ENCODE results near the gene COG3.

COG3 gene

GRCh38 chr13:45433381-45433790, 31.4 kb upstream of the COG3 start:
- Histone ChIP-seq H3K27ac (ENCODE audit: insufficient read depth, low read length, poor library complexity, severe bottlenecking) (no peak overlapping the region), H3K4me1 (ENCODE audit: control insufficient read depth, insufficient read depth, low read length, poor library complexity, severe bottlenecking) (no peaks in the 10 kb centered on the region), H3K27me3 (replicated peaks; ENCODE audit: control insufficient read depth, insufficient read depth, low read length, poor library complexity, severe bottlenecking) (no peaks in the 10 kb centered on the region), H3K4me3 (ENCODE audit: insufficient read depth, low read depth, low read length, poor library complexity, severe bottlenecking) (no peak overlapping the region), H3K9me3 (ENCODE audit: control insufficient read depth, low read length) (no peaks in the 10 kb centered on the region), H3K36me3 (ENCODE audit: control insufficient read depth, insufficient read depth, low read length) (no peaks in the 10 kb centered on the region)
- DNase-seq: no peak

- H3K9me3 ChIP-seq (ENCODE audit: control insufficient read depth, low read length): no peaks in the 10 kb centered on the region
- H3K36me3 ChIP-seq (ENCODE audit: control insufficient read depth, insufficient read depth, low read length): no peaks in the 10 kb centered on the region
- H3K27ac ChIP-seq (ENCODE audit: insufficient read depth, low read length, poor library complexity, severe bottlenecking): no peak overlapping the region
- no peaks in the 10 kb centered on the region for H3K27me3 ChIP-seq (replicated peaks; ENCODE audit: control insufficient read depth, insufficient read depth, low read length, poor library complexity, severe bottlenecking)
- H3K4me3 ChIP-seq (ENCODE audit: insufficient read depth, low read depth, low read length, poor library complexity, severe bottlenecking): no peak overlapping the region
- DNase-seq: no peak
- no peaks in the 10 kb centered on the region for H3K4me1 ChIP-seq (ENCODE audit: control insufficient read depth, insufficient read depth, low read length, poor library complexity, severe bottlenecking)
Observed at GRCh38 chr13:45434556-45435371, 30.0 kb upstream of the COG3 start.

- H3K4me1 ChIP-seq (ENCODE audit: control insufficient read depth, insufficient read depth, low read length, poor library complexity, severe bottlenecking): peaks cover under 1% of the 10 kb centered on the region
- H3K36me3 ChIP-seq (ENCODE audit: control insufficient read depth, insufficient read depth, low read length): no peaks in the 10 kb centered on the region
- no peaks in the 10 kb centered on the region for H3K27me3 ChIP-seq (replicated peaks; ENCODE audit: control insufficient read depth, insufficient read depth, low read length, poor library complexity, severe bottlenecking)
- no peak for DNase-seq
- no peak overlapping the region for H3K4me3 ChIP-seq (ENCODE audit: insufficient read depth, low read depth, low read length, poor library complexity, severe bottlenecking)
- no peaks in the 10 kb centered on the region for H3K9me3 ChIP-seq (ENCODE audit: control insufficient read depth, low read length)
- no peak overlapping the region for H3K27ac ChIP-seq (ENCODE audit: insufficient read depth, low read length, poor library complexity, severe bottlenecking)
Observed at GRCh38 chr13:45436332-45436731, 28.4 kb upstream of the COG3 start.

- H3K27ac ChIP-seq (ENCODE audit: insufficient read depth, low read length, poor library complexity, severe bottlenecking): no peak overlapping the region
- H3K27me3 ChIP-seq (replicated peaks; ENCODE audit: control insufficient read depth, insufficient read depth, low read length, poor library complexity, severe bottlenecking): no peaks in the 10 kb centered on the region
- H3K4me3 ChIP-seq (ENCODE audit: insufficient read depth, low read depth, low read length, poor library complexity, severe bottlenecking): no peak overlapping the region
- no peaks in the 10 kb centered on the region for H3K9me3 ChIP-seq (ENCODE audit: control insufficient read depth, low read length)
- peaks cover 5% of the 10 kb centered on the region for H3K4me1 ChIP-seq (ENCODE audit: control insufficient read depth, insufficient read depth, low read length, poor library complexity, severe bottlenecking)
- no peaks in the 10 kb centered on the region for H3K36me3 ChIP-seq (ENCODE audit: control insufficient read depth, insufficient read depth, low read length)
- DNase-seq: no peak
Observed at GRCh38 chr13:45436953-45437352, 27.8 kb upstream of the COG3 start.

GRCh38 chr13:45437947-45438346, 26.8 kb upstream of the COG3 start:
- H3K4me3 ChIP-seq (ENCODE audit: insufficient read depth, low read depth, low read length, poor library complexity, severe bottlenecking): no peak overlapping the region
- H3K36me3 ChIP-seq (ENCODE audit: control insufficient read depth, insufficient read depth, low read length): no peaks in the 10 kb centered on the region
- no peak for DNase-seq
- H3K27me3 ChIP-seq (replicated peaks; ENCODE audit: control insufficient read depth, insufficient read depth, low read length, poor library complexity, severe bottlenecking): no peaks in the 10 kb centered on the region
- H3K9me3 ChIP-seq (ENCODE audit: control insufficient read depth, low read length): no peaks in the 10 kb centered on the region
- H3K4me1 ChIP-seq (ENCODE audit: control insufficient read depth, insufficient read depth, low read length, poor library complexity, severe bottlenecking): peaks cover 6% of the 10 kb centered on the region
- no peak overlapping the region for H3K27ac ChIP-seq (ENCODE audit: insufficient read depth, low read length, poor library complexity, severe bottlenecking)

GRCh38 chr13:45439008-45439407, 25.7 kb upstream of the COG3 start:
- no peaks in the 10 kb centered on the region for H3K9me3 ChIP-seq (ENCODE audit: control insufficient read depth, low read length)
- DNase-seq: no peak
- no peak overlapping the region for H3K27ac ChIP-seq (ENCODE audit: insufficient read depth, low read length, poor library complexity, severe bottlenecking)
- no peaks in the 10 kb centered on the region for H3K27me3 ChIP-seq (replicated peaks; ENCODE audit: control insufficient read depth, insufficient read depth, low read length, poor library complexity, severe bottlenecking)
- peaks cover 6% of the 10 kb centered on the region for H3K4me1 ChIP-seq (ENCODE audit: control insufficient read depth, insufficient read depth, low read length, poor library complexity, severe bottlenecking)
- no peak overlapping the region for H3K4me3 ChIP-seq (ENCODE audit: insufficient read depth, low read depth, low read length, poor library complexity, severe bottlenecking)
- no peaks in the 10 kb centered on the region for H3K36me3 ChIP-seq (ENCODE audit: control insufficient read depth, insufficient read depth, low read length)

DNA sequence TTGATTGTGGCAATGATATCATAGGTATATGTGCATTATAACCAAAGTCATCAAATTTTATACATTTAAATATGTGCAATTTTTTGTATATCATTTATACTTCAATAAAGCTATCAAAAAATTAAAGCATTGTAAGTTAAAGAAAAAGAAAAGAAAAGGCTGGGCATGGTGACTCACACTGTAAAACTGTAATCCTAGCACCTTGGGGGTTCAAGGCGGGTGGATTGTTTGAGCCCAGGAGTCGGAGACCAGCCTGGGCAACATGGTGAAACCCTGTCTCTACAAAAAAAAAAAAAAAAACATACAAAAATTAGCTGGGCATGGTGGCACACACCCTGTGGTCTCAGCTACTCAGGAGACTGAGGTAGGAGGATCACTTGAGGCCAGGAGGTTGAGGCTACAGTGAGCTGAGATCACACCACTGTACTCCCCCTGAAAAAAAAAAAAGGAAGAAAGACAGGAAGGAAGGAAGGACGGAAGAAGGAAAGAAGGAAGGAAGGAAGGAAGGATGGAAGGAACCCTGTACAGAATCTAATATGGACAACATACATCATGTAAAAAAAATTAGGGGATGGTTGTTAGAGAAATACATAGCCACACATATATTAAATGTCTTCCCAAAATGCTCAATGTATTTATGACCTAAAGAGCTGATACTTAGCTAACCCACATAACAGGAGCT, 24.8 kb upstream of the COG3 start:
- H3K4me3 ChIP-seq (ENCODE audit: insufficient read depth, low read depth, low read length, poor library complexity, severe bottlenecking): no peak overlapping the region
- H3K27me3 ChIP-seq (replicated peaks; ENCODE audit: control insufficient read depth, insufficient read depth, low read length, poor library complexity, severe bottlenecking): no peaks in the 10 kb centered on the region
- H3K9me3 ChIP-seq (ENCODE audit: control insufficient read depth, low read length): no peaks in the 10 kb centered on the region
- H3K36me3 ChIP-seq (ENCODE audit: control insufficient read depth, insufficient read depth, low read length): no peaks in the 10 kb centered on the region
- H3K27ac ChIP-seq (ENCODE audit: insufficient read depth, low read length, poor library complexity, severe bottlenecking): no peak overlapping the region
- no peak for DNase-seq
- H3K4me1 ChIP-seq (ENCODE audit: control insufficient read depth, insufficient read depth, low read length, poor library complexity, severe bottlenecking): peaks cover 6% of the 10 kb centered on the region

DNA sequence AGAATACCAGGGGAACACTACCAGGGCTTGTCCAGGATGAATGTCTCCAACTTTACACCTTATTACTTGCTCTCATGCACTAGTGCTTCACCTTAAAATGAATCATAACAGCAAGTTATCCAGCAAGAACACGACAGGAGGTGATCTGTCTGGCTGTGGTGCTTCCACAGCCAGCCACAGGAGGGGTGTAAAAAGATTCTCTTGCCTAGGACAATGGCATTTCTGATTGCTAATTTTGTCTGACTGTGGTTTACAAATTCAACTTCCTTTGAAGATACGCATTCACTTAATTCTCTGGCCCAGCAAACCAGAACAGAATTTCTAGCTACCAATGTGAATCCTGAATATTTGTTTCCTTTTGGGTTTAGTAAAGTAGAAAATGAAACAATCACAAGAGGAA, 23.1 kb upstream of the COG3 start:
- Histone ChIP-seq H3K36me3 (ENCODE audit: control insufficient read depth, insufficient read depth, low read length) (no peaks in the 10 kb centered on the region), H3K9me3 (ENCODE audit: control insufficient read depth, low read length) (no peaks in the 10 kb centered on the region), H3K4me1 (ENCODE audit: control insufficient read depth, insufficient read depth, low read length, poor library complexity, severe bottlenecking) (peaks cover 6% of the 10 kb centered on the region), H3K27ac (ENCODE audit: insufficient read depth, low read length, poor library complexity, severe bottlenecking) (no peak overlapping the region), H3K27me3 (replicated peaks; ENCODE audit: control insufficient read depth, insufficient read depth, low read length, poor library complexity, severe bottlenecking) (no peaks in the 10 kb centered on the region), H3K4me3 (ENCODE audit: insufficient read depth, low read depth, low read length, poor library complexity, severe bottlenecking) (no peak overlapping the region)
- DNase-seq: no peak

- Histone ChIP-seq H3K4me3 (ENCODE audit: insufficient read depth, low read depth, low read length, poor library complexity, severe bottlenecking) (no peak overlapping the region), H3K9me3 (ENCODE audit: control insufficient read depth, low read length) (no peaks in the 10 kb centered on the region), H3K27ac (ENCODE audit: insufficient read depth, low read length, poor library complexity, severe bottlenecking) (no peak overlapping the region), H3K36me3 (ENCODE audit: control insufficient read depth, insufficient read depth, low read length) (no peaks in the 10 kb centered on the region), H3K27me3 (replicated peaks; ENCODE audit: control insufficient read depth, insufficient read depth, low read length, poor library complexity, severe bottlenecking) (no peaks in the 10 kb centered on the region), H3K4me1 (ENCODE audit: control insufficient read depth, insufficient read depth, low read length, poor library complexity, severe bottlenecking) (peaks cover 6% of the 10 kb centered on the region)
- no peak for DNase-seq
Observed at GRCh38 chr13:45445053-45445452, 19.7 kb upstream of the COG3 start.

DNA sequence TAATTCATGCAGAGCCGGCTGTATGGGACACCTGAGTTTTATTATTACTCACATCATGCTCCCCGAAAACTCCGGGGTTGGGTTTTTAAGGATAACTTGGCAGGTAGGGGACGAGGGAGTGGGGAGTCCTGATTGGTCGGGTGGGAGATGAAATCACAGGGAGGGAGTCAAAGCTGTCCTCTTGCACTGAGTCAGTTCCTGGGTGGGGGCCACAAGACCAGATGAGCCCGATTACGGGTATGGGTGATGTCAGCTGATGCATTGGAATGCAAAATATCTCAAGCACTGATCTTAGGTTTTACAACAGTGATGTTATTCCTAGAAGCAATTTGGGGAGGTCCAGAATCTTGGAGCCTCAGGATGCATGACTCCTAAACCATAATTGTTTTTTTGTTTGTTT, 18.6 kb upstream of the COG3 start:
- H3K9me3 ChIP-seq (ENCODE audit: control insufficient read depth, low read length): no peaks in the 10 kb centered on the region

More for the DNA sequence above, 18.6 kb upstream of the COG3 start:
- Histone ChIP-seq H3K27me3 (replicated peaks; ENCODE audit: control insufficient read depth, insufficient read depth, low read length, poor library complexity, severe bottlenecking) (no peaks in the 10 kb centered on the region), H3K36me3 (ENCODE audit: control insufficient read depth, insufficient read depth, low read length) (no peaks in the 10 kb centered on the region), H3K4me3 (ENCODE audit: insufficient read depth, low read depth, low read length, poor library complexity, severe bottlenecking) (no peak overlapping the region), H3K4me1 (ENCODE audit: control insufficient read depth, insufficient read depth, low read length, poor library complexity, severe bottlenecking) (peaks cover 6% of the 10 kb centered on the region), H3K27ac (ENCODE audit: insufficient read depth, low read length, poor library complexity, severe bottlenecking) (no peak overlapping the region)
- no peak for DNase-seq
